ENCODE results near the gene UGT1A5.
"Not testable (repeated sequence)": the region's sequence is repeated elsewhere in the genome, so short reads cannot be mapped to it uniquely, and the experiment has no call there.

Gene UGT1A5

DNA sequence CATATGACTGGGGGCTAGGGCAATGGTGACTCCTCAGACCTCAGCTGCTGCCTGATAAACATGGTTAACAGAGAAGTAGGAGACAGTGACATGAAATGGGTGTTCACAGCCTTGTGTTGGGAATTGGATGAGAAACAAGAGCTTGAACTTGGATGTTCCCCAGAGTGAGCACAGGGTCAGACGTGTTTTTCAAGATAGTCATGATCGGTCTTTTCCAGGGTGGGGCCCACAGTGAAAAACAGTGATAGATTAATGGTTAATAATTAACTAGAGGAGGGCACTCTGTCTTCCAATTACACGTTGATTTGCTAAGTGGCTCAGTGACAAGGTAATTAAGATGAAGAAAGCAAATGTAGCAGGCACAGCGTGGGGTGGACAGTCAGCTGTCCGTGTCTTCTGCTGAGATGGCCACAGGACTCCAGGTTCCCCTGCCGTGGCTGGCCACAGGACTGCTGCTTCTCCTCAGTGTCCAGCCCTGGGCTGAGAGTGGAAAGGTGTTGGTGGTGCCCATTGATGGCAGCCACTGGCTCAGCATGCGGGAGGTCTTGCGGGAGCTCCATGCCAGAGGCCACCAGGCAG lies 16.1 kb downstream of the UGT1A5 start, which contains the start of gene UGT1A3:
TSS of gene UGT1A3 (plus strand) at position 320 of the 579 bp plus-strand sequence. CDS start at position 405, 85 bp downstream.
- DNase-seq (ENCODE audit: extremely low read depth, low read depth), result no peak
- TF ChIP-seq, protein P1, sequence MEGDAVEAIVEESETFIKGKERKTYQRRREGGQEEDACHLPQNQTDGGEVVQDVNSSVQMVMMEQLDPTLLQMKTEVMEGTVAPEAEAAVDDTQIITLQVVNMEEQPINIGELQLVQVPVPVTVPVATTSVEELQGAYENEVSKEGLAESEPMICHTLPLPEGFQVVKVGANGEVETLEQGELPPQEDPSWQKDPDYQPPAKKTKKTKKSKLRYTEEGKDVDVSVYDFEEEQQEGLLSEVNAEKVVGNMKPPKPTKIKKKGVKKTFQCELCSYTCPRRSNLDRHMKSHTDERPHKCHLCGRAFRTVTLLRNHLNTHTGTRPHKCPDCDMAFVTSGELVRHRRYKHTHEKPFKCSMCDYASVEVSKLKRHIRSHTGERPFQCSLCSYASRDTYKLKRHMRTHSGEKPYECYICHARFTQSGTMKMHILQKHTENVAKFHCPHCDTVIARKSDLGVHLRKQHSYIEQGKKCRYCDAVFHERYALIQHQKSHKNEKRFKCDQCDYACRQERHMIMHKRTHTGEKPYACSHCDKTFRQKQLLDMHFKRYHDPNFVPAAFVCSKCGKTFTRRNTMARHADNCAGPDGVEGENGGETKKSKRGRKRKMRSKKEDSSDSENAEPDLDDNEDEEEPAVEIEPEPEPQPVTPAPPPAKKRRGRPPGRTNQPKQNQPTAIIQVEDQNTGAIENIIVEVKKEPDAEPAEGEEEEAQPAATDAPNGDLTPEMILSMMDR (IDR thresholded peaks at IDR 0.05; ENCODE audit: low read depth, low read length), result no peak

DNA sequence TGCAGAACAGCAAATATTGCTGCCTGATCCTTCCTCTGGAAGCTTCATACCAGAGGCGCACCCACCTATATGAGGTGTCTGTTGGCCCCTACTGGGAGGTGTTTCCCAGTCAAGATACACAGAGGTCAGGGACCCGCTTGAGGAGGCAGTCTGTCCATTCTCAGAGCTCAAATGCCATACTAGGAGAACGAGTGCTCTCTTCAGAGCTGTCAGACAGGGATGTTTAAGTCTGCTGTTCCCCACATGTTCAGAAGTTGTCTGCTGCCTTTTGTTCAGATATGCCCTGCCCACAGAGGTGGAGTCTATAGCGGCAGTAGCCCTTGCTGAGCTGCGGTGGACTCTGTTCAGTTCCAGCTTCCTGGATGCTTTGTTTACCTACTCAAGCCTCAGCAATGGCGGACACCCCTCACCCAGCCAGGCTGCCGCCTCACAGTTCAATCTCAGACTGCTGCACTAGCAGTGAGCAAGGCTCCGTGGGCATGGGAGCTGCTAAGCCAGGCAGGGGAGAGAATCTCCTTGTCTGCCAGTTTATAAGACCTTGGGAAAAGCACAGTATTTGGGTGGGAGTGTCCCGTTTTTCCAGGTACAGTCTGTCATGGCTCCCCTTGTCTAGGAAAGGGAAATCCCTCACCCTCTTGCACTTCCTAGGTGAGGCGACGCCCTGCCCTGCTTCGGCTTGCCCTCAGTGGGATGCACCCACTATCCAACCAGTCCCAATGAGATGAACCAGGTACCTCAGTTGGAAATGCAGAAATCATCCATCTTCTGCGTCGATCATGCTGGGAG lies 24.4 kb downstream of the UGT1A5 start:
- not testable (repeated sequence) for DNase-seq (ENCODE audit: extremely low read depth, low read depth)

DNA sequence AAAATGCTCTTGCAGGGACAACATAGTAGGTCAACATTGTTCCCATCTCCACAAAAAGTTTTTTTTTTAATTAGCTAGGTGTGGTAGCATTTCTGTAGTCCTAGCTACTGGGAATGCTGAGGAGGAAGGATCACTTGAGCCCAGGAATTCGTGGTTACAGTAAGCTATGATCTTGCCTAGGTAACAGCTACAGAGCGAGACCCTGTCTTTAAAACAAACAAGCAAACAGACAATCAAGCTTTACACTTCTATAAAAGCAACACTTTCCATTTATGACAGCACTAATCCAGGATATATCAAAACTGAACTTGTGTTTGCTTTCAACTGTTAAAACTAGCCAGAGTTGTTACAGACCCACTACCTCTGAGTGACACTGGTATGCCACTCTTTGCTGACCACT lies 28.2 kb downstream of the UGT1A5 start:
- TF ChIP-seq, protein P1 (IDR thresholded peaks at IDR 0.05; ENCODE audit: low read depth, low read length), result no peak
- DNase-seq (ENCODE audit: extremely low read depth, low read depth), result no peak

DNA sequence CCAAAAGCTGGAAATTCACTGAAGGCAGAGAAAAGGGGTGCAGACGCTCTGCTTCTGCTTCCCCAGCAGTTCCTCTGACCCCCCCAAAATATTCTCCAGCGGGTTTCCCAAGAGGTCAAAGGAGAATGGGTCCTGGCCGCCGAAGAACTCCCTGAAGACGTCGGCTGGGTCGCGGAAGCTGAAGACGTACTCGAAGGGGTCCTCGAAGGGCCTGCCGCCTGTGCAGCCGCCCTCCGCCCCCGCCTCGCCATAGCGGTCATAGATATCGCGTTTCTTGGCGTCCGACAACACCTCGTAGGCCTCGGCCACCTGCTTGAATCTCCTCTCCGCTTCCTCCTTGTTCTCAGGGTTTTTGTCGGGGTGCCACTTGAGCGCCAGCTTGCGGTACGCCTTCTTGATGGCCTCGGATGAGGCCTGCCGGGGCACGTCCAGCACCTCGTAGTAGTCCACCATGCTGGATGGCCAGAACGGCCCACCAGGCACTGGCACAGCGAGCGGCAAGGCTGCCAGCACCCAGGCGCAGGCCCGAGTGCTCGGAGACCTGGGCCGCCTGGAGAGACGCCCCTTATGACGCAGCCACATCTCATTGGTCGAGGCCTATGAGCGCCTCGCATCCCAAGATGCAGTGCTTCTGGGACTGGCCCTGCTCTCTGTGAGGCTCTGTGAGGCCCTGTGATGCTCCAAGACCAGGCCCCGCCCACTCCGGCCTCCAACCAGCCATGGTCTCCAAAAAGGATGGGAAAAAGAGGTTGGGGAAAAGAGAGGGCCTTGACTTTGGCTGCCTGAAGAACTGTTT lies 31.0 kb downstream of the UGT1A5 start:
- TF ChIP-seq, protein P1 (IDR thresholded peaks at IDR 0.05; ENCODE audit: low read depth, low read length), result no peak
- no peak for DNase-seq (ENCODE audit: extremely low read depth, low read depth)

DNA sequence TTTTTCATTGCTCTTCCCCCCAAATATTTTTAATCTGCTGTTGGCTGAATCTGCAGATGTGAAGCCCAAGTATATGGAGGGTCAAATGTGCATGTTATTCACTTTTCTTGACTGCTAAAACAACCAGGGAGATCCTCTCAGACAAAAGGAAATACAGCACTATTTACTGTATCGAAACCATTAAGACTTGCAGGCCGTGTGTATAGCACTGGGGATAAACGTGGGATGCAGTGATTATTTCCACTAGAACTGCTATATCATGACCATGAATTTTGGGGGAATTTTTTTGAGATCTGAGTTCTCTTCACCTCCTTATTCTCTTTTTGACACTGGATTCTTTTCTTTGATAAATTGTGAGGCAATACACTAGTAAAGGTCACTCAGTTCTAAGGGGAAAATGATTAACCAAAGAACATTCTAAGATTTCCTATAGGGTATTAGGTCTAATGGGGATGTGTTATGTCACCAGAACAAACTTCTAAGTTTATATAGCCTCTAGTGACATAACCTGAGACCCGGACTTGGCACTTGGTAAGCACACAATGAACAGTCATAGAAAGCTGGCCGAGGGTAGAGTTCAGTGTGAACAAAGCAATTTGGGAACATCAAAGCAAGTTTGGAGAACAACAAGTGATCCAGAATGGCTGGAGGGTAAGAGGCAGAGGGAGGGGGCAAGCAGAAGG lies 32.5 kb downstream of the UGT1A5 start:
- TF ChIP-seq, protein P1 (IDR thresholded peaks at IDR 0.05; ENCODE audit: low read depth, low read length), result no peak
- DNase-seq (ENCODE audit: extremely low read depth, low read depth), result no peak

DNA sequence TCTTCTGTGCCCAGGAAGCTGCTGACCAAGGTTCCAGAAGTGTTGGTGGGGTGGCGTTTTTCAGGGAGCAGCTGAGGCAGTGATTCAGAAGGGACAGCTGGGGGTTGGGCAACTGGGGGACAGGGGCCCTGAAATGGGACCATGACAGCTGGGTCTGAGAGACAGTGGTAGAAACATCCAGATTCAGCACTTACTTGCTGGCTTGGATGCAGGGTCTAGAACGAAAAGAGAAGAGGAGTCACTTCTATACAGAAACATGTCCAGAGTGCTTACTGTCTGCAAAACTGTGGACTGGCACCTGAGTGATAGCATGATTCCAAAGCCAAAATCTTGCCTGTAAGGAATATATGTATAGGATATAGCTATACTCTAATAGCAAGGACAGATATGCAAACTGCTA lies 33.1 kb downstream of the UGT1A5 start:
- not testable (repeated sequence) for DNase-seq (ENCODE audit: extremely low read depth, low read depth)

DNA sequence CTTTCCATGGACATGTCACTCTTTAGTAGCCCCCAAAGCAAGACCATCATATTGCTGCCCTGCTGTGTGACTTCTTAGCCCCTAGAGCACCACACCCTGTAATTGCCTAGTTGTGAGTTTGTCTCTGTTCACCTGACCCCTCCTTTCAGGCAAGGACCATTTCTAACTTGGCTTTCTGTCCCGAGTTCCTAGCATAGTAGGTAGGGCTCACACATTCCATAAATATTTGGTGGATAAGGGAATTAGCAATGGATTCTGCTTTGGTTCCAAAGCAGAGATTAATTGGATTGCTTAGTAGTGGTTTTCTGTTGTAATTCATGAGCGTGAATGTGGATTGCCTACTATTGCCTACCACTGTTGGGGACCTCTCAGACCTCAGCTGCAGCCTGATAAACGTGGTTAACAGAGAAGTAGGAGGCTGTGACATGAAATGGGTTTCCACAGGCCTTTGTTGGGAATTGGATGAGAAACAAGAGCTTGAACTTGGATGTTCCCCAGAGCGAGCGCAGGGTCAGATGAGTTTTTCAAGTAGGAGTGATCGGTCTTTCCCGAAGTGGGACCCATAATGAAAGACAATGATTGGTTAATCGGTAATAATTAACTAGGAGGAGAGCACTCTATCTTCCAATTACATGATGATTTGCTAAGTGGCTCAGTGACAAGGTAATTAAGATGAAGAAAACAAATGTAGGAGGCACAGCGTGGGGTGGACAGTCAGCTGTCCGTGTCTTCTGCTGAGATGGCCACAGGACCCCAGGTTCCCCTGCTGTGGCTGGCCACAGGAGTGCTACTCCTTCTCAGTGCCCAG lies 34.0 kb downstream of the UGT1A5 start:
- TF ChIP-seq, protein P1 (IDR thresholded peaks at IDR 0.05; ENCODE audit: low read depth, low read length), result no peak

More for the DNA sequence above, 34.0 kb downstream of the UGT1A5 start:
- no peak for DNase-seq (ENCODE audit: extremely low read depth, low read depth)

Measured in AG09319 (cell line).